Hematopoietic multipotent progenitor cell (in vitro differentiated cells): ENCODE measurements around the gene ST7. TPM values are rescaled to one million over a fixed set of nuclear protein-coding genes. Genes with fewer than 3 reads are reported as not detected.

Experiments
- DNase-seq, 3 donors: peaks; one replicate each; pipeline ENCODE4 v3.0.0-alpha.2; 2011 to 2015; ENCODE audit warnings: low read depth in 2 of 3, low spot score in 2 of 3
- total RNA-seq: library from RNA; depleted of rRNA; stranded (reverse); fragments of >200 nt; gene quantifications from one replicate; pipeline ENCODE4 v1.2.3, GENCODE V29; 2012

Gene ST7
- total RNA-seq, 1 donor, result 21.3 TPM

- no peak for DNase-seq
Observed at GRCh38 chr7:117048882-117049281, 95.6 kb downstream of the ST7 start.

GRCh38 chr7:117051808-117052207 lies 98.5 kb downstream of the ST7 start:
- no peak for DNase-seq

- no peak for DNase-seq
Observed at GRCh38 chr7:117053432-117053831, 100.1 kb downstream of the ST7 start.

- no peak for DNase-seq
Observed at GRCh38 chr7:117061751-117062150, 108.5 kb downstream of the ST7 start.

- DNase-seq, result no peak
Observed at GRCh38 chr7:117062300-117062699, 109.0 kb downstream of the ST7 start.

- no peak for DNase-seq
Observed at GRCh38 chr7:117064688-117065087, 111.4 kb downstream of the ST7 start.

GRCh38 chr7:117065571-117066150 lies 112.4 kb downstream of the ST7 start:
- no peak for DNase-seq

- peak in 1 of 3 donors; percentile 20 for DNase-seq
Observed at GRCh38 chr7:117066668-117067067, 113.4 kb downstream of the ST7 start.

- no peak for DNase-seq
Observed at GRCh38 chr7:117067340-117067739, 114.0 kb downstream of the ST7 start.

GRCh38 chr7:117068511-117069145 lies 115.3 kb downstream of the ST7 start:
- no peak for DNase-seq

- no peak for DNase-seq
Observed at GRCh38 chr7:117069379-117069778, 116.1 kb downstream of the ST7 start.

- DNase-seq, result no peak
Observed at GRCh38 chr7:117071551-117071950, 118.2 kb downstream of the ST7 start.

- peak in 2 of 3 donors; percentile 51 to 77 for DNase-seq
Observed at GRCh38 chr7:117072620-117073118, 119.4 kb downstream of the ST7 start.

GRCh38 chr7:117074378-117074777 lies 121.1 kb downstream of the ST7 start:
- no peak for DNase-seq

- DNase-seq, result no peak
Observed at GRCh38 chr7:117075934-117076333, 122.6 kb downstream of the ST7 start.

GRCh38 chr7:117076426-117076943 lies 123.2 kb downstream of the ST7 start:
- DNase-seq, result no peak

- DNase-seq, result no peak
Observed at GRCh38 chr7:117077658-117078057, 124.4 kb downstream of the ST7 start.

- DNase-seq, result no peak
Observed at GRCh38 chr7:117082647-117083046, 129.3 kb downstream of the ST7 start.

- peak in 1 of 3 donors; percentile 37 for DNase-seq
Observed at GRCh38 chr7:117083648-117084047, 130.3 kb downstream of the ST7 start.

GRCh38 chr7:117084286-117084685 lies 131.0 kb downstream of the ST7 start:
- DNase-seq, result no peak

- no peak for DNase-seq
Observed at GRCh38 chr7:117085275-117085674, 132.0 kb downstream of the ST7 start.

GRCh38 chr7:117085769-117086463 lies 132.6 kb downstream of the ST7 start:
- DNase-seq, result peak in 1 of 3 donors; percentile 21
